ENCODE measurements around the gene AGBL1.

Gene AGBL1

GRCh38 chr15:86311568-86312280 lies 232.1 kb downstream of the AGBL1 start:
- DNase-seq (ENCODE audit: low read depth), result no peak
- TF ChIP-seq, protein P1, sequence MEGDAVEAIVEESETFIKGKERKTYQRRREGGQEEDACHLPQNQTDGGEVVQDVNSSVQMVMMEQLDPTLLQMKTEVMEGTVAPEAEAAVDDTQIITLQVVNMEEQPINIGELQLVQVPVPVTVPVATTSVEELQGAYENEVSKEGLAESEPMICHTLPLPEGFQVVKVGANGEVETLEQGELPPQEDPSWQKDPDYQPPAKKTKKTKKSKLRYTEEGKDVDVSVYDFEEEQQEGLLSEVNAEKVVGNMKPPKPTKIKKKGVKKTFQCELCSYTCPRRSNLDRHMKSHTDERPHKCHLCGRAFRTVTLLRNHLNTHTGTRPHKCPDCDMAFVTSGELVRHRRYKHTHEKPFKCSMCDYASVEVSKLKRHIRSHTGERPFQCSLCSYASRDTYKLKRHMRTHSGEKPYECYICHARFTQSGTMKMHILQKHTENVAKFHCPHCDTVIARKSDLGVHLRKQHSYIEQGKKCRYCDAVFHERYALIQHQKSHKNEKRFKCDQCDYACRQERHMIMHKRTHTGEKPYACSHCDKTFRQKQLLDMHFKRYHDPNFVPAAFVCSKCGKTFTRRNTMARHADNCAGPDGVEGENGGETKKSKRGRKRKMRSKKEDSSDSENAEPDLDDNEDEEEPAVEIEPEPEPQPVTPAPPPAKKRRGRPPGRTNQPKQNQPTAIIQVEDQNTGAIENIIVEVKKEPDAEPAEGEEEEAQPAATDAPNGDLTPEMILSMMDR (conservative IDR thresholded peaks at IDR 0.05; ENCODE audit: low read depth, low read length), result no peak
- H3K4me3 ChIP-seq (ENCODE audit: low read depth, low read length), result no peak overlapping the region

- DNase-seq (ENCODE audit: low read depth), result no peak
- H3K4me3 ChIP-seq (ENCODE audit: low read depth, low read length), result no peak overlapping the region
- TF ChIP-seq, protein P1 (conservative IDR thresholded peaks at IDR 0.05; ENCODE audit: low read depth, low read length), result no peak
These were observed 232.8 kb downstream of the AGBL1 start for GRCh38 chr15:86312486-86312885.

DNA sequence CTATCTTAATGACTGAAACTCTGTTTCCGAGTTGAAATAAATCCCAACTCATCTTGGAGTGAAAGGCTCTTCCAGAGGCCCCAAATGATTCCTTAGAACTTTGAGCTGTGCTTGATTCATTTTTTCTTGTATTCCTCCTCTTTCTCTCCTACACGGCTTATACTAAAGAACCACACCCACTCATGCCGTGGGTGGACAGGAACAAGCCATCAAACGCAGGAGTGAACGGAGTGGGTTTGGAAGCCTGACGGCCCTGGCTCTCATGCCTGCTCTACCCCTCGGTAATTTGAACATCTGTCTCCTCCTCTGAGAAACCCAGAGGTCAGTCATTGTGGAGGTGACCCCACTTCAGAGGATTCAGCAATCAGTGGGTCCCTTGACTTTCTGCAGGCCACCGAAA lies 236.5 kb downstream of the AGBL1 start:
- TF ChIP-seq, protein P1 (conservative IDR thresholded peaks at IDR 0.05; ENCODE audit: low read depth, low read length), result no peak
- H3K4me3 ChIP-seq (ENCODE audit: low read depth, low read length), result no peak overlapping the region
- DNase-seq (ENCODE audit: low read depth), result no peak

GRCh38 chr15:86316726-86317383 lies 237.2 kb downstream of the AGBL1 start:
- TF ChIP-seq, protein P1 (conservative IDR thresholded peaks at IDR 0.05; ENCODE audit: low read depth, low read length), result no peak

GRCh38 chr15:86317384-86317740 lies 237.7 kb downstream of the AGBL1 start:
- TF ChIP-seq, protein P1 (conservative IDR thresholded peaks at IDR 0.05; ENCODE audit: low read depth, low read length), result no peak
- no peak overlapping the region for H3K4me3 ChIP-seq (ENCODE audit: low read depth, low read length)
- DNase-seq (ENCODE audit: low read depth), result no peak

More at GRCh38 chr15:86316726-86317383, 237.2 kb downstream of the AGBL1 start:
- no peak for DNase-seq (ENCODE audit: low read depth)
- no peak overlapping the region for H3K4me3 ChIP-seq (ENCODE audit: low read depth, low read length)

DNA sequence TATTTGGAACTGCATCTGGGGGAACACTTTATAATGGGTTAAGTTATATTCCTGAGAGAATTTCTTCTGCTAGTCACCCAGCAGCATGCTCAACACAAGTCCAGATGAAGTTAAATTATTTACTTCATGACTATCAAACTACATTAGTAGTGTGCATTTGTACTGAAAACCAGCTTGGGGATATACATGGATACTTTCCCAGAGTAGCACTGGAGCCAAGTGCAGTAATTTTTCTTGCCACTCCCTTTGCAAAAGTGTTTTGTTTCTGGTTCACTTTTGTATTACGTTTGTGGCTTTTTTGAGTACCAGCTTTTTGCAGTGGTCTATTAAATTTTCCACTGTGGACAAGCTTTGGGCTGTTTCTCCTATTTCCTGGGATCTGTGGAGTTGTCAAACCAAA lies 243.0 kb downstream of the AGBL1 start:
- H3K4me3 ChIP-seq (ENCODE audit: low read depth, low read length), result no peak overlapping the region
- no peak for DNase-seq (ENCODE audit: low read depth)

More for the DNA sequence above, 243.0 kb downstream of the AGBL1 start:
- TF ChIP-seq, protein P1 (conservative IDR thresholded peaks at IDR 0.05; ENCODE audit: low read depth, low read length), result no peak

Measured in choroid plexus epithelial cell (primary cell).